ENCODE results near the gene PRKG2. TPM values are rescaled to one million over a fixed set of nuclear protein-coding genes. Genes with fewer than 3 reads are reported as not detected.

Gene PRKG2
- total RNA-seq, 2 experiments from 2014 or later: 0.27 to 0.39 TPM

DNA sequence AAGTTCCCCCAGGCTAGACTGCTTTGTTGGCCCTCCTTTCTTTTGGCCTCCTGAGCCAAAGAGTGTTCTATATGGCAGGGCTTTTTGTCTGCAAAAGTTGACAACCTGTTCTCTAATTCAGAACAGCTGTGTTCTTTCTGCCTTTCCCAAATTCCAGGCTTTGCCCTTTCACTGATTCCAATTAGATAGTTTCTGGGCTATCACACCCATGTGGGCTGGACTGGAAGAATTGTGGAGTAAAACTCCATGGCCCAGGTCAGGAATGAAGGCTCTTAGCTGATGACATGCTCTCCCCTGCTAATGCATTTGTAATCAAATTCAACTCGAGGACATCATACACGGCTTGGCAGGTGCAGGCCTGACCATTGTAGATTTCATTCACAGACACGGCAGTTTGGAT lies 165.1 kb downstream of the PRKG2 start:
- Histone ChIP-seq H3K4me3 (ENCODE audit: low read length) (no peak overlapping the region), H3K4me1 (ENCODE audit: insufficient read depth, low read length) (no peaks in the 10 kb centered on the region), H3K36me3 (ENCODE audit: insufficient read depth, low read length) (no peaks in the 10 kb centered on the region), H3K27me3 (ENCODE audit: control insufficient read depth in 1 of 2, insufficient read depth in 2 of 2, low read length in 2 of 2) (peaks cover 6 to 9% of the 10 kb centered on the region in 2 experiments), H3K9me3 (ENCODE audit: control insufficient read depth in 1 of 2, insufficient read depth in 1 of 2, low read length in 2 of 2) (no peaks in the 10 kb centered on the region), H3K27ac (ENCODE audit: low read depth in 1 of 2, low read length in 2 of 2) (no peak overlapping the region)
- no peak overlapping the region for H3K27ac Mint-ChIP-seq
- peaks cover 30% of the 10 kb centered on the region for H3K27me3 Mint-ChIP-seq
- POLR2A ChIA-PET: no interaction called here
- no peaks in the 10 kb centered on the region for H3K9me3 Mint-ChIP-seq
- H3K4me3 Mint-ChIP-seq: no peak overlapping the region
- TF ChIP-seq, protein P1, sequence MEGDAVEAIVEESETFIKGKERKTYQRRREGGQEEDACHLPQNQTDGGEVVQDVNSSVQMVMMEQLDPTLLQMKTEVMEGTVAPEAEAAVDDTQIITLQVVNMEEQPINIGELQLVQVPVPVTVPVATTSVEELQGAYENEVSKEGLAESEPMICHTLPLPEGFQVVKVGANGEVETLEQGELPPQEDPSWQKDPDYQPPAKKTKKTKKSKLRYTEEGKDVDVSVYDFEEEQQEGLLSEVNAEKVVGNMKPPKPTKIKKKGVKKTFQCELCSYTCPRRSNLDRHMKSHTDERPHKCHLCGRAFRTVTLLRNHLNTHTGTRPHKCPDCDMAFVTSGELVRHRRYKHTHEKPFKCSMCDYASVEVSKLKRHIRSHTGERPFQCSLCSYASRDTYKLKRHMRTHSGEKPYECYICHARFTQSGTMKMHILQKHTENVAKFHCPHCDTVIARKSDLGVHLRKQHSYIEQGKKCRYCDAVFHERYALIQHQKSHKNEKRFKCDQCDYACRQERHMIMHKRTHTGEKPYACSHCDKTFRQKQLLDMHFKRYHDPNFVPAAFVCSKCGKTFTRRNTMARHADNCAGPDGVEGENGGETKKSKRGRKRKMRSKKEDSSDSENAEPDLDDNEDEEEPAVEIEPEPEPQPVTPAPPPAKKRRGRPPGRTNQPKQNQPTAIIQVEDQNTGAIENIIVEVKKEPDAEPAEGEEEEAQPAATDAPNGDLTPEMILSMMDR (IDR thresholded peaks at IDR 0.05): no peak
- no peak for ATAC-seq (ENCODE audit: poor library complexity)
- no peaks in the 10 kb centered on the region for H3K36me3 Mint-ChIP-seq (ENCODE audit: low read depth)
- no peaks in the 10 kb centered on the region for H3K4me1 Mint-ChIP-seq (ENCODE audit: low read depth)
- no peak for DNase-seq
- CTCF ChIA-PET: interaction anchor here (1.3 kb wide), 1 partner anchor 10 kb away, joined by 3 read pairs; no protein-coding TSS in a partner anchor
- intact Hi-C loops (cut with DNase I, micrococcal nuclease): loop anchor here in 1 of 2 experiments (10.0 kb wide), 1 partner anchor 845 kb away; no protein-coding TSS in a partner anchor

DNA sequence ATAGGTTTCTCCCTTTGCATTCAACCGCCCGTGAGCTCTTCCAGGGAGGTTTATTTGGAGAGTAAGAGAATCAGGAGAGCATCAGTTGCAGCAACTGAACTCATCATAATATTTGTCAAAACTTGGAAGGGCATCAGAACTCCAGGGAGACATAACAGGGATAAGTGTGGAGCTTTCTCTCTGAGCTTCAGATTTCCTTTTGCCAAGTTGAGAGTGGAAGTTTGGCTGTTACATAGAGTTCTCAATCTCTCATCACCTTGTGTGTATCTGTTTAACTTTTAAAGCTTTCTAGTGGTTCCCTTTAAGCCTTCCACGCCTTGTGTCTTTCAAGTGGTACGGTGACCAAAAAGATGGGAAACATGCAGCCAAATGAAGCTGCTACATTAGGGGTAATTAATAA lies 165.7 kb downstream of the PRKG2 start:
- Histone ChIP-seq H3K4me1 (ENCODE audit: insufficient read depth, low read length) (no peaks in the 10 kb centered on the region), H3K9me3 (ENCODE audit: control insufficient read depth in 1 of 2, insufficient read depth in 1 of 2, low read length in 2 of 2) (no peaks in the 10 kb centered on the region), H3K27me3 (ENCODE audit: control insufficient read depth in 1 of 2, insufficient read depth in 2 of 2, low read length in 2 of 2) (peaks cover 6 to 9% of the 10 kb centered on the region in 2 experiments), H3K27ac (ENCODE audit: low read depth in 1 of 2, low read length in 2 of 2) (no peak overlapping the region), H3K36me3 (ENCODE audit: insufficient read depth, low read length) (no peaks in the 10 kb centered on the region), H3K4me3 (ENCODE audit: low read length) (no peak overlapping the region)
- Mint-ChIP-seq H3K36me3 (ENCODE audit: low read depth) (no peaks in the 10 kb centered on the region), H3K4me1 (ENCODE audit: low read depth) (no peaks in the 10 kb centered on the region), H3K9me3 (no peaks in the 10 kb centered on the region), H3K27me3 (peaks cover 31% of the 10 kb centered on the region), H3K27ac (no peak overlapping the region), H3K4me3 (no peak overlapping the region)
- TF ChIP-seq, protein P1 (IDR thresholded peaks at IDR 0.05): no peak
- DNase-seq: no peak
- ChIA-PET CTCF (no interaction called here), POLR2A (no interaction called here)
- ATAC-seq (ENCODE audit: poor library complexity): no peak
- intact Hi-C loops (cut with DNase I, micrococcal nuclease): no loop called here

- H3K4me1 ChIP-seq (ENCODE audit: insufficient read depth, low read length): no peaks in the 10 kb centered on the region
- Mint-ChIP-seq H3K36me3 (ENCODE audit: low read depth) (no peaks in the 10 kb centered on the region), H3K4me1 (ENCODE audit: low read depth) (no peaks in the 10 kb centered on the region), H3K27me3 (peaks cover 62% of the 10 kb centered on the region), H3K4me3 (no peak overlapping the region), H3K9me3 (no peaks in the 10 kb centered on the region), H3K27ac (no peak overlapping the region)
- CTCF ChIA-PET: no interaction called here
- H3K4me3 ChIP-seq (ENCODE audit: low read length): no peak overlapping the region
- no peaks in the 10 kb centered on the region for H3K36me3 ChIP-seq (ENCODE audit: insufficient read depth, low read length)
- TF ChIP-seq, protein P1 (IDR thresholded peaks at IDR 0.05): no peak
- DNase-seq: no peak
- POLR2A ChIA-PET: no interaction called here
- H3K27me3 ChIP-seq (ENCODE audit: control insufficient read depth in 1 of 2, insufficient read depth in 2 of 2, low read length in 2 of 2): peaks cover 9 to 16% of the 10 kb centered on the region in 2 experiments
- H3K27ac ChIP-seq (ENCODE audit: low read depth in 1 of 2, low read length in 2 of 2): no peak overlapping the region
- no peak for ATAC-seq (ENCODE audit: poor library complexity)
- intact Hi-C loops (cut with DNase I, micrococcal nuclease): loop anchor here in 1 of 2 experiments (5.0 kb wide), 1 partner anchor 50 kb away; no protein-coding TSS in a partner anchor
- no peaks in the 10 kb centered on the region for H3K9me3 ChIP-seq (ENCODE audit: control insufficient read depth in 1 of 2, insufficient read depth in 1 of 2, low read length in 2 of 2)
Observed at GRCh38 chr4:81042578-81043365, 172.2 kb downstream of the PRKG2 start.
